Measurements from ENCODE around the gene ADORA3.
"Not testable (repeated sequence)": the region's sequence is repeated elsewhere in the genome, so short reads cannot be mapped to it uniquely, and the experiment has no call there.

ADORA3 gene

DNA sequence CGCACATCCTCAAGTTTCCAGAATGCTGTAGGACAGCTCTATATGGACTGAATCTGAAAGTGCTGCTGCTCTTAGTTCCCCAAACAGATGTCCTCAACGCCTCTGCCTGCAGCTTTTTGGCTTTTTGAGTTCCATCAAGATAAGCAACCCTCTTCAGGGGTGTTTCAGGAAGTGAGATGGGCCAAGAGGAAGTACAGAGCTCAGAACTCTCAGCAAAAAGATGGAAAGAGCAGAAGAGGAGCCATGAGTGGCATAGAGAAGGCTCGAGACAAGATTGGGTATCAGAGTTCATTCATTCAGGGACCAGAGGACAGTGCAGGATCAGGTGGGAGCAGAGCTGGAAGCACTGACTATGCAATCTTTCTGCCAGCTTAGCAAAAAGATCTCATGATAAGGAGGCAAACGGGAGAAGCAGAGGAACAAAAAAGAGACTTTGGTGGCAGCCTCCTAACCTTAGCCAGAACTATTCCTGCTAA lies at the start of gene ADORA3, which contains the start of gene TMIGD3:
Gene ADORA3, minus strand, starts transcription at position 49 of the 476 bp plus-strand sequence. CDS start 279 bp downstream, outside the sequence.
Gene TMIGD3, minus strand, starts transcription at position 49 of the 476 bp plus-strand sequence. CDS start 279 bp downstream, outside the sequence.
- no peak for DNase-seq (ENCODE audit: low spot score)

- no peak for DNase-seq (ENCODE audit: low spot score)
Observed at GRCh38 chr1:111553196-111553595, 49.8 kb upstream of the ADORA3 start.

DNA sequence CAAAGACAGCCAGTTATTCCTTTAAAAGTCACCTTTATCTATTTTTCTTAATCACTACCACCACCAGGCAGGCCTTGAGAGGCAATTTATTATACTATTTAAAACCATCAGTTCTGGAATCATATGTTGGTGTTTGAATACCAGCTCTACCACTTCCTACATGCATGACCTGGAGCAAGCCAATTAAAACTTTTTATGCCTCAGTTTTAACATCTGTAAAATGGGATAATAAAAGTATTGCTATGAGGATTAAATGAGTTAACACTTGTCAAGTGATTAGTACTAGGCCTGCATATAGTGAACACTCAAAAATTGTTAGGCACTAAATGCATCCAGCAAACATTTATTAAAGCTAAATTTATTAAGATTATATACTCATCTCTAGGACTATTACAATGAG lies 49.2 kb upstream of the ADORA3 start:
- DNase-seq (ENCODE audit: low spot score), result no peak

DNA sequence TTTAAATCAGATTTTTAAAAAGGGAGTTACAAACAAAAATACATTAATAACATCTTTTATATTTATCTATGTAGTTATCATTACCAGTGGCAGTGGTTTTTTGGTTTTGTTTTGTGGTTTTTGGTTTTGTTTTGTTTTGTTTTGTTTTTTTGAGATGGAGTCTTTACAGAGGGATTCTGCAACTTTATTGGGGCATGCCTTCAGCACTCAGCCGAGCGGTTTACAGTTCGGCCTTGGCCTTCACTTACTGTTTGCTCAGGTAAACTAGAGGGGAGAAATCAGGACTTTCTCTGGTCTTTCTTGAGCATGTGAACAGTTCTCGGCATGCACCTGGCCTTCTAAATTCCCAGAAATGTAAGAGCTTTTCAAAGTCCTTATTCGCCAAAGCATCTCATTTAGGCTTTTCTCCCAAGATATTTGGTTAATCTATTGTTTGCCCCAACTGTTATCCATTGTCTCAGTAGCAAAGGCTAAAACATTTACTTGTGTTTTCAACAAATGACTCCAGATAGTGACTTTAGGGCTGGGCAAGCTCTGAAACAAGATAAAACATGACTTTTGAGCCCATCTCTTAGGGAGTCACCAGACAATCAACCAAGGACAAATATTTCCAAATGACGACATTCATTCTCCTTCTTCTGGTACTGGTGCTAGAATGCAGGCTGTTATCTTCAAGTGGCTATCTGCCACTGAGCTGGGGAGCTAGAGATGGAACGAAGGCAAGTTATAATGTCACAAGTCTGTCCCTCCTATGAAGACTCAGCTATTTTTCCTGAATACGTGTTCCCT lies 48.4 kb upstream of the ADORA3 start:
- DNase-seq (ENCODE audit: low spot score), result no peak

GRCh38 chr1:111547786-111548185 lies 44.4 kb upstream of the ADORA3 start:
- DNase-seq (ENCODE audit: low spot score), result not testable (repeated sequence)

- no peak for DNase-seq (ENCODE audit: low spot score)
Observed at GRCh38 chr1:111542187-111542586, 38.8 kb upstream of the ADORA3 start.

- DNase-seq (ENCODE audit: low spot score), result no peak
Observed at GRCh38 chr1:111541721-111542120, 38.3 kb upstream of the ADORA3 start.

DNA sequence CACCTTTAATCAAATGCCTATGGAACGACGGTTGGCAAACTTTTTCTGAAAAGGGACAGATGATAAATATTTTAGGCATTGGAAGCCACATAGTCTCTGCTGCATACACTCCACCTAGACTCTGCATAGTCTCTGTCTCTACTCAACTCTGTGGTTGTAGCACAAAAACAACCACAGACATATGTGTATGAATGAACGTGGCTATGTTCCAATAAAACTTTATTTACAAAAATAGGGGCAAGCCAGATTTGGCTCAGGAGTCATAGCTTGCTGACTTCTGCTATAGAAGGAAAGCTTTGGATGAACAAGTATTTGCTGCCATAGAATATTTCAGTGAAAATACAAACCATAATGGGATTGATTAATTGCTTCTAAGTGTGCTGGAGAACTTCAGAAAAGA lies 37.5 kb upstream of the ADORA3 start:
- DNase-seq (ENCODE audit: low spot score), result no peak

GRCh38 chr1:111538343-111539025 lies 35.1 kb upstream of the ADORA3 start:
- DNase-seq (ENCODE audit: low spot score), result no peak

DNA sequence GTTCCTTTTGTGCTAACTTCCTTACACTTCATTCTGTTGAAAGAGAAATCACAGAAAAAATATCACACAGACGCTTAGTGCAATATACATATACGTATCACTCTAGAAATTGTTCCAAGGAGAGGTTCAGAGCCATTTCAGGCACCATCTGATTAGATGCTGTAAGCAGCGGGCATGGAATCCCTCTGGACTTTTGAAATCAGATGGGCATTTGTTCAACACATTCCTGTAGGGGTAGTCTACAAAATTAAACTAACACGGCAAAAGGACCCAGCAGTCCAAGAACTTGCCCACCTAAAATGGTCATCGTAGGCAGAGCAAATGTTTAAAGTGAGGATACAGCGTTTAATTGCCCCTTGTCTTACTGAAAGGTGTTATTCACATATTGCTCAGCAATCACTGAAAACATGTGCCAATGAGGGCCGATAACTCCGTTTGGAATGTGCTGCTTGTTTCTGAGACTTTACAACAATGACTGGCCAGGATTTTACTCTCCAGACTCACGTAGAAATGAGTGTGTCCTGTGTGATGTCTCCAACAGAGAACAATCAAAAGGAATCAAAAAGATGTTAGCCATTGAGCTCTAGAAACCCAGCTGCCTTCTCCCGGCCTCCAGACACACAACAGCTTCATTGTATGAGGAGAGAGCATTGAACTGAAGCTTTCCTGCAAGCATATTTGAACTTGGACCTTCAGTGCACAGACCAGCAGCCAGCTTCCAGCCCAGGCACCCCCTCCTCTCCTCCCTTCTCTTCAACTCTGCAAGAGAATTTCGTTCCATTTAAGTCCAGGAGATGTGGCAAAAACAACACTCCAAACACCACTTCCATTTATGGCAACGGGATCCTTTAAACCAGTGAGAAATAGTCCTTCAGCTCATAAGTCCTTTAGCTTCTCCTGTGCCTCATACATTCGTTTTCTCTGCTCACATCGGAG lies 32.1 kb upstream of the ADORA3 start:
- no peak for DNase-seq (ENCODE audit: low spot score)

GRCh38 chr1:111520053-111520452 lies 16.6 kb upstream of the ADORA3 start:
- DNase-seq (ENCODE audit: low spot score), result no peak

DNA sequence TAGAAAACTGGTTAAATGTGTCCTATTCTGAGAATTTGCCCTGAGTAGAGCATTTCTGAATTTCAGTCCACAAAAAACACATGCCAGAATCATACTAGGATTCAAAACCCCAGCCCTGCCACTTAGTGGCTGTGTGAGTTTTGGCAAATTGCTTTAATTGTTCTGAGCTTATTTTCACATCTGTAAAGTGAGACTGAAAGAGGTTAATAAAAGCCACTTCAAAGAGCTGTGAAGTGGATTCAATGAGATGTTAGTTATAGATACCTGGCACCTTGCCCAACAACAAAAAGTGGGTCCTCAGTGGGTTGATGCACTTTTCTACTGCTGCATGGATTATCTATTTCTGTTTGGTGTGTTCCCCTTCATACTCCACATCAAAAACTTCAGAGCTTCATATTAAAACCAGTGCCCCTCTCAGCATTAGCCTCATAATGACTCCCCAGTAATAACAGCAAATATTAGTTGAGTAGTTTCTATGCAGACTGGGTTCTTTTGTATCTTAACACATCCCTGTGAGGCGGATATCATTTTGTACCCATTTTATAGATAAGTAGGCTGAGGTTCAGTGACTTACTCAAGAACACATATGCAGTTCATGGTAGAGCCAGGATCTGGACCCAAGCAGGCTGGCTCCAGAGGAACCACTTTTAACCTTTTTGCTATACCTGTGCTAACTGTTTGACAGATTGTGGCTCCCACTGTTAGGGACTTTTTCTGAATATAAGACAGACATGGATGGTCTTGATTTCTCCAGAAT lies 14.2 kb upstream of the ADORA3 start:
- DNase-seq (ENCODE audit: low spot score), result no peak

DNA sequence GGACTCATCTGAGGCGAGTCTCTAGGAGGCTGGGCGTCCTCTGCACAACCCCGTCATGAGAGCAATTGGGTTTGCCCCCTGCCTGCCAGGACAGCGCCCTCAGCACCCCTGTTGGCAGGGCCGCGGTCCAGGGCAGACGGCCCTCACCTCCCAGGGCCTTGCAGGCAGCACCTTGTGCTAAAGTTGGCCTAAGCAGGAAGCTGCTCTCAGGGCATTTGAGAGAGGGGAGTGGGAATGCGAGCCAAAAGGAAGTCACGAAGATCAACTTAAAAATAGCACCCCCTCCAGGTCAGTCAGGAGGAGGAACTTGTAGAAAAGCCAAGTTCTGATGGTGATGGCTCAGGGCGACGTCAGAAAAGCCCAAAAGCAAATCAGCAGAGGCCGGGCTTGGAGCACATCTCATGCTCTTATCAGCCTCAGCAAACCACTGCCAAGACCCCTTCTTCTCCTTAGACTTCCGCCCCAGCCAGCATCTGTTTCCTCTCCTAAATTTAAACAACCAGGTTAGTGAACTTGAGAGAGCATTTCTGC lies 12.6 kb upstream of the ADORA3 start:
- no peak for DNase-seq (ENCODE audit: low spot score)

DNA sequence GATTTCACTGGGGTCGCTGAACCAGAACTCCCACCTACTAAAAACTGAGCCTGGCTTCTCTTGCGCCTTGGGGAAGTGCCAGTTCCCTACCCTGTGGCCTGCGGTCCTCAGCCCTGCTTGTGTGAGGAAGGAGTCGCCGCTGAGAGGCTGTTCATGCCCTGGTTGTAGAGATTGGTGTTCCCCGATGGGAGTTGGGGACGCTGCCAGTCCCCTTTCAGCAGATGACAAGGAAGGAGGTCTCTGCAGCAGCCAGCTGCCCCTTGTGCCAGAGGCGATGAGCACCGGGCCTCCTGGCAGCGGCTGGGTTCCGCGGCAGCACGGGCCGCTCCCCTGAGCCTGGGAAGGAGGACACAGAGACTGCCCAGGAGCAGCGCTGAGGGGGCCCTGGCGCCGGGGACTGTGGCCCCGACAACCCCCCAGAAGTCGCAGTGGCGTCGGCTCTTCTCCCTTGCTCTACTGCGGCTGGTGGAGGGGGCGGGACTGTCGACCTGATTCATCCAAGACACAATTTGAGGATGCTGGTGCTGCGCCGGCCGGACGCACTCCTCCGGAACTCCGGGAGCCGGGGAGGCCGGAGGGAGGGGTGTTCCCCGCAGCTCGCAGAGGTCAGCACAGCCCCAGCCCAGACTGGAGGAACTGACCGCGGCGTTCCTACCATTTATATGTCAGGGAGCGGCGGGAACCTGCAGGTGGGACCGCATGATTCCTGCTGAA lies 12.0 kb upstream of the ADORA3 start:
- DNase-seq (ENCODE audit: low spot score), result no peak

GRCh38 chr1:111513410-111514020 lies 10.1 kb upstream of the ADORA3 start:
- DNase-seq (ENCODE audit: low spot score), result no peak

GRCh38 chr1:111512931-111513330 lies 9.5 kb upstream of the ADORA3 start:
- no peak for DNase-seq (ENCODE audit: low spot score)

GRCh38 chr1:111512132-111512889 lies 8.9 kb upstream of the ADORA3 start:
- no peak for DNase-seq (ENCODE audit: low spot score)

DNA sequence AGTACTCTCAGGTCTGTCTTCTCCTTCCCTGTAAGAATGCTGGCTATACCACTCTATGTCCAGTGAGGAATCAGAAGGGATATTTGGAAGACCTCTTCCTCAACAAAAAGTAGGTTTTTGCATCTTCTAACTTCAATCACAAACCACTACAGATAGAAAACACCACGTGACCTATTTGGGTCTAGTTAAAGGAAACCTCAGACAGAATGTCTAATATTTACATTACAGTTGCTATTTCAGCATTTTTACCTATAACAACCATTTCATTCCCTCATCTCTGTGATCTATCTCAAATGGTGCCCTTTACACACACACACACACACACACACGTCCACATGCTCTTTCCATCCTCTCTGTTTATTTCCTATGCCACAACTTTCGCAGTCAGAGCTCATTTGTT lies 7.9 kb upstream of the ADORA3 start:
- no peak for DNase-seq (ENCODE audit: low spot score)

- DNase-seq (ENCODE audit: low spot score), result no peak
Observed at GRCh38 chr1:111509997-111510375, 6.6 kb upstream of the ADORA3 start.
